ENCODE measurements around the gene FOXJ1. TPM values are rescaled to one million over a fixed set of nuclear protein-coding genes. Genes with fewer than 3 reads are reported as not detected.

FOXJ1 gene
- total RNA-seq, 1 donor from 2014 or later = 2.9 TPM

GRCh38 chr17:76138234-76138895 is 2.7 kb downstream of the FOXJ1 start:
- Histone ChIP-seq H3K4me3 (peak overlapping the region; percentile 56), H3K27ac (peak overlapping the region; percentile 55), H3K27me3 (peaks cover 38% of the 10 kb centered on the region), H3K36me3 (no peaks in the 10 kb centered on the region), H3K9me3 (no peaks in the 10 kb centered on the region), H3K4me1 (peaks cover 24% of the 10 kb centered on the region)
- no peak for TF ChIP-seq CTCF (IDR thresholded peaks at IDR 0.05)
- intact Hi-C loops (cut with DNase I) = no loop called here
- ATAC-seq (peak; percentile 29), DNase-seq (no peak)

DNA sequence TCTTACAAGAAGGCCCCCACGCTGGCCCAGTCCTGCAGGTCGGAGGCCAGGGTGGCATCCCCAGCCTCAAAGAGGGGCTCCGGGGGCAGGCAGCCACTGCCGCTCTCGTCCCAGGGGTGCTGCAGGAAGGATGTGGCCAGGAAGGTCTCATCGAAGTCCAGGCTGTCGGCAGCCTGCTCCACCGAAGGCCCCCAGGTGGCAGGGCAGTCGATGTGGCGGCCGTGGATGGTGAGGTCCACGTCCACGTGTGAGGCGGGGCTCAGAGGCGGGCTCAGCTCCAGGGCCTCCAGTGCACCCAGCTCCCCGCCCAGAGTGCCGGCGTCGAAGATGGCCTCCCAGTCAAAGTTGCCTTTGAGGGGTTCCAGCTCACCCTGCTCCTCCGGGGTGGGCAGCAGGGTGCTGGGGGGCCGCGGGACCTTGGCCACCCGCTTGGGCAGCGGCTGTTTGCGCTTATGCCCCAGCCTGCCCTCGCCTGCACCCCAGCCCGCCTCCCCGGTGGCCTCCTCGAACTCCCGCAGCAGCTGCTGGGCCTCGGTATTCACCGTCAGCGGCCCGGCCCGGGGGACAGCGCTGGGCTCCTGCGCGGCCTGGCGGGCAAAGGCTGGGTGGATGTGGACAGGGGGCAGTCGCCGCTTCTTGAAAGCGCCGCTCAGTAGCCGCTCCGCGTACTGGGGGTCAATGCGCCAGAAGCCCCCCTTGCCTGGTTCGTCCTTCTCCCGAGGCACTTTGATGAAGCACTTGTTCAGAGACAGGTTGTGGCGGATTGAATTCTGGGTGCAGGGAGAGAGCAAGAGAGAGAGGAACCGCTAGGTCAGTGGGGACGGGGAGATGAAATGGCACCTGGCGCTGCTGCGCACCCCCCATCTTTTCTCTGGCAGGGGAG is 3.5 kb downstream of the FOXJ1 start:
- peaks cover 38% of the 10 kb centered on the region for H3K27me3 ChIP-seq

DNA sequence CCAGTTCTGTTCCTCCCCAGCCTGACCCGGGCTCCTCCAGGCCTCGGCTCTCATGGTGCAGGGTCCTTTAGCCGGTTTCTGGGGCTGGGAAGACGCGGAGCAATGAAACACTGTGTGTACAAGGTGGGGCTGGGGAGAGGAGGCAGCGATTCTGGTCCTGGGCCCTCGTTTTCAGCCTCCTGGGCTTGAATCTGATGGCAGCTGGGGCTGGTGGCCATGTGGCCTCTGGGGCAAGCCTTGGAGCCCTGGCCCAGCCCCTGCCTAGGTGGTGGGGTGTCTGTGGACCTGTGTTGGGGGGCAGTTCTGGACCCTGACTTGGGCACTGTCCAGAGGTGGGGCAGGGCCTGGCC is 4.1 kb downstream of the FOXJ1 start:
- H3K4me1 ChIP-seq = peaks cover 23% of the 10 kb centered on the region
- no peak overlapping the region for H3K4me3 ChIP-seq
- intact Hi-C loops (cut with DNase I) = no loop called here
- ATAC-seq = no peak
- DNase-seq = no peak
- peaks cover 38% of the 10 kb centered on the region for H3K27me3 ChIP-seq
- H3K9me3 ChIP-seq = no peaks in the 10 kb centered on the region
- TF ChIP-seq CTCF (IDR thresholded peaks at IDR 0.05) = no peak
- no peak overlapping the region for H3K27ac ChIP-seq
- no peaks in the 10 kb centered on the region for H3K36me3 ChIP-seq

More for the DNA sequence above, 3.5 kb downstream of the FOXJ1 start:
- Histone ChIP-seq H3K9me3 (no peaks in the 10 kb centered on the region), H3K4me3 (no peak overlapping the region), H3K27ac (peak overlapping the region; percentile 55), H3K36me3 (no peaks in the 10 kb centered on the region), H3K4me1 (peaks cover 24% of the 10 kb centered on the region)
- intact Hi-C loops (cut with DNase I) = no loop called here
- DNase-seq (no peak), ATAC-seq (no peak)
- no peak for TF ChIP-seq CTCF (IDR thresholded peaks at IDR 0.05)

DNA sequence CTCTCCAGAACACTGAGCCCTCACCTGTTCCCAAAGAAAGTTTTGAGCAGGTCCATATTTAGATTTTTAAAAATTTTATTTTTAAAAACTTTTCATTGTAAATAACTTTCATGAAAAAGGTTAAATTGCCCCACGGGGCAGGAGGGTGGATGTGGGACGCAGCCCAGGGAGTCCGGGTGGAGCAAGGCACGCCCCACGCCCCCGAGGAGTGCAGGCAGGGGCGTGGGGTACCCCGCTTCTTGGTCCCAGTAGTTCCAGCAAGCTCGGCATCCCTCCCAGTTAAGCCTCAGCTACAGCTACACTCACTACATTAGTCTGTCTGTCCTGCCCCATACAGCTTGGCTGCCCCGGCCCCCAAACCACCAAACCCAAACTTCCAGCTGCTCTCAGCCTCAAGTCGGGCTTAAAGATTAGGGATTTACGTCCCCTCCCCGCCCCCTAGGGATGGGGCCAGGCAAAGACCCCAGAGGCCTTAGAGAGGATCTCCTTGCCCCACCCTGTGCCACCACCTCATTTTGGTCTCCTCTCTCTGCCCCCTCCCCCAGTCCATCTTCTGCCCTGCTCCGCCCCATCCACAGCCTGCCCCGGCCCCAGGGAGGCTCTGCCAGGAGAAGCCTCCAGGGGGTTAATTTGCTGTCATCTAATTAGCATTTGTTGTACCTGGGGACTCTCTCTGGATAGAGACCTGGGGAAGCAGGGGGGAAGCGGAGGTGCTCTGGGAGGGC is 4.6 kb downstream of the FOXJ1 start:
- H3K4me3 ChIP-seq = no peak overlapping the region
- H3K4me1 ChIP-seq = peaks cover 18% of the 10 kb centered on the region
- no peaks in the 10 kb centered on the region for H3K9me3 ChIP-seq
- TF ChIP-seq CTCF (IDR thresholded peaks at IDR 0.05) = no peak
- peaks cover 38% of the 10 kb centered on the region for H3K27me3 ChIP-seq
- no peaks in the 10 kb centered on the region for H3K36me3 ChIP-seq
- intact Hi-C loops (cut with DNase I) = no loop called here
- DNase-seq (no peak), ATAC-seq (no peak)
- no peak overlapping the region for H3K27ac ChIP-seq

DNA sequence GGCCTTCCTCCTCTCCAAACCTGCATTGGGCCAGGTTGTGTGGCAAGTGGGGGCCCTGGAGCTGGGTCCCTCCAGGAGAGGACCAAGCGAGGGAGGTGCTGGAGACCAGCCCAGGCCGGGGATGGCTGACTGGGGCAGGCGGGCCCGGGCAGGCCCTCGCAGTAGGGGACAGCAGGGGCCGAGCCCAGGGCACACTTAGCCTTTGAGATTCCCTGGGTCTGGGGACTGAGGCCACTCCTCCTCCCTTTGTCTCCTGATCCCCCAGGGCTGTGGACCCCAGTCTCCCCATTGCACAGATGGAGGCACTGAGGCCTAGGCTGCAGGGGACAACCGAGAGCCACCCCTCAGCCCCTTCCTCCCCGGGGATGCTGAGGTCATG is 5.2 kb downstream of the FOXJ1 start:
- Histone ChIP-seq H3K36me3 (no peaks in the 10 kb centered on the region), H3K9me3 (no peaks in the 10 kb centered on the region), H3K4me3 (no peak overlapping the region), H3K27me3 (peaks cover 37% of the 10 kb centered on the region), H3K27ac (no peak overlapping the region), H3K4me1 (peaks cover 13% of the 10 kb centered on the region)
- no peak for TF ChIP-seq CTCF (IDR thresholded peaks at IDR 0.05)
- ATAC-seq = no peak
- intact Hi-C loops (cut with DNase I) = no loop called here
- DNase-seq = no peak

Measured in upper lobe of right lung (tissue), 1 donor.